GM19372 (cell line): Measurements from ENCODE around the gene CABLES1.

Experiments
- ATAC-seq: cut with Tn5 transposase; IDR thresholded peaks from one replicate; pipeline ENCODE4 v1.9.1; 2021; ENCODE audit warnings: mild to moderate bottlenecking, low read depth, moderate library complexity; ENCODE audit not compliant: unreplicated experiment

The CABLES1 gene

DNA sequence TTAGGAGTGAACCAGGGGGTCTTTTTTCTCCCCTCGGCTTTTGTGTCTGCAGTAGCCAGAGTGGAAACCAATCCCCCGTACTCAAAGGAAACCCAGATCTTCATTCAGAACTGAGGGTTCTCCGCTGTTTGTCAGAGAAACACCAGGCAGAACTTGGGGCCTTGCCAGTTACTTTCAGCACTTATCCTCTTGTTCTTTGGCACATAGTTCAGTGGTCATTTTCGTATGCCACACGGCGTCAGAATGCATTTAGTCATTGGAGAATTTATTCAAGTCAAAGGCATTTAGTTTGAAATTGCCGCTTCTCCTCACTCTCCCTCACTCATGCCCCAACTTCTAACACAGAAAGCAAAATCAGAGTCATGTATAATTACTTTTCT is 102.9 kb downstream of the CABLES1 start:
- ATAC-seq: no peak

DNA sequence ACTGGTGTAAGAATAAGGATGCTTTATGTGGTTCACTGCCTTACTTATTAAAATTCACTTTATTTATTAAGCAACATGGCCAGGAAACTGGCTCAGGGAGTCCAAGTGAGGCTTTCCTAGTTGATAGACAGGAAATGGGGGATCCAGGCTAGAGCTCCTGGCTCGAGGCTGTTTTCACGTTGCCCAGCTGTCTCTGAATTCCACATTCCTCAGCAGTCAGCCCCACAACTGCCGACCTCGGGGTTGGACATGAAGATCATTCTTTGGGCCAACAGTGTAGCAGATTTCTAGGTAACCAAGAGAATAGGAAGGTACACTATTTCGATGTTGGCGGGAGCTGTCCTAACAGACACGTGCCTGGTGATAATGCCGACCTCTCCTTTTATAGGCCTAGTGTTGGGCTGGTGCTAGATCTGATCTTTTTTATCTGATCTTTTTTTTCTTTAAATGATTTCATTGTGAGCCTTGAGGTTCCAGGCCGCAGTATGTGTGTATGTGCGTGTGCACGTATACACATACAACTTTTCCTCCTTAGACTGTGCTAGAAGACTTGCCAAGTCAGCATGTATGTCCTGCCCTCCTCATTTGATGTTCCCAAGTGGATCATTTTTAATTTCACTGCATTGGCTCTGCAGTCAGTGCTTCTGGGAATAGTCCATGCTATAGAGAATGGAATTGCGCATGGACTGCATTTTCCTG is 103.5 kb downstream of the CABLES1 start:
- no peak for ATAC-seq

DNA sequence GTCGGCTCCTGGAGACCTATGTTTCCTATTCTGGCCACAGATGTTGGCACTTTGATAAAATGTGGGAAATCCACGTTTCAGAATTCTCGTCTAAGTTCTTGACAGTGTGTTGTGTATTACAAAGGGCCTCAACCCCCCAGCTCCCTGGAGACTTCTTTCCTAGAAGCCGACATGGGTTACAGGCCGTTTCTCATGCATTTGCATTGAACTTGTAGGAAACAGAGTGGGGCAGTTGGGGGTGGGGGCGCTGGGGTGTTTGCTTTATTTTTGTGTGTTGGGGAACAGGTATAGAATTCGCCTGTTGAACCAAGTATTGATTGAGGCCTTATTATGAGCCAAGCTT is 104.0 kb downstream of the CABLES1 start:
- no peak for ATAC-seq

DNA sequence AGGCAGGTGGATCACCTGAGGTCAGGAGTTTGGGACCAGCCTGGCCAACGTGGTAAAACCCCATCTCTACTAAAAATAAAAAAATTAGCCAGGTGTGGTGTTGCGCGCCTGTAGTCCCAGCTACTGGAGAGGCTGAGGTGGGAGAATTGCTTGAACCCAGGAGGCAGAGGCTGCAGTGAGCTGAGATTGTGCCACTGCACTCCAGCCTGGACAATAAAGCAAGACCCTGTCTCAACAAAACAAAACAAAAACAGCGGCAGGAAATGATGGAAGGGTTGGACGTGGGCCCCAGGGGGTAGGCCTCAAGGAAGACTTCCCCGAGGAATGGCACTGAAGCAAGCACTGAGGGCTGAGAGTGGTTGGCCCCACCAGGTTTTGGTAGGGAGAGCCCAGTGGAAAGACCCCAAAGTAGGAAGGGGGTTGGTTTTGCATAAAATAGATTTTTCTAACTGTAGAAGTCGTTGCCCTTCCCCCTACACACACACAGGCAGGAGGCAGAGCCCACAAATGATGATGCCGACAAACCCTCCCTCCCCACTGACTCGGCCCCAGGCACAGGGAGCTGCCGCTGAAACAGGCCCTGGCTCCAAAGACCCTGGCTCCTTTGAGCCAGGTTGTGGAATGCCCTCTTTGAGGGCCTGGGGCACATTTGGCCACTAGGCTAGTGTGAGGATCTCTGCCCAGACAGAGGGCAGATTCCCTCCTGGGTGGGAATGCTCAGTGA is 104.8 kb downstream of the CABLES1 start:
- ATAC-seq: no peak

DNA sequence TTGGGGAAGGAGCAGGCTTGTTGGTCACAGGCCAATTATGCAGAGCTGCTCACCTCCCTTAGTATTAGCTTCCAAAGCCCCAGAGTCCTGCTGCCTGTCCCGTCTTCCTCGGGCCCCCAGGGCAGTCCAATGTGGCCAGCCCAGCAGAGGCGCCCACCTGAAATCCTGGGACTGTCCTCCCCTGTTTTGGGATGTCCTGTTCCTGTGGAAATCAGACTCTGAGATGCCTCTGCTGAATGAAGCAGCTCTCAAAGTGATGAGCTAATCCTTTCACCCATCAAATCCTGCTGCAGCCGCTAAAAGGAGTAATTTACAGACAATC is 105.3 kb downstream of the CABLES1 start:
- ATAC-seq: no peak

DNA sequence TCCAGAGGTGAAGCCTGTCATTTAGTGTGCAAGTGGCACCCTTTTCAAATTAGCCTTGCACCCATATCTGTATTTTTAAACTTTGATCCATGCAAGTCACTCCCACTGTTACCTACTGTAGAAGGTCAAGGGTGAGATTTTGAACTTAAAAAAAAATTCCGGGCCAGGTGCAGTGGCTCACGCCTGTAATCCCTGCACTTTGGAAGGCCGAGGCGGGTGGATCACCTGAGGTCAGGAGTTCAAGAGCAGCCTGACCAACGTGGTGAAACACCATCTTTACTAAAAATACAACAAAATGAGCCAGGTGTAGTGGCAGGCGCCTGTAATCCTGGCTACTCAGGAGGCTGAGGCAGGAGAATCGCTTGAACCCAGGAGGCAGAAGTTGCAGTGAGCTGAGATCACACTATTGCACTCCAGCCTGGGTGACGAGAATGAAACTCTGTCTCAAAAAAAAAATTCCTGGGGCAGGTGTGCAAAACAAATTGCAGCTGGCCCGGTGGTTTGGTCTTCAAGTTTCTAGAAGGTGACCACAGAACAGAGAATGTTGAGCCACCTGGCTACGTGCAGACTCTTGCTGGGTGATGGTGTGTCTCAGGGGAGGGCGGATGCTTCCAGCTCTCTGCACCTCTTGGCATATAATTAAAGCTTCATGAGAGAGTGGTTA is 106.7 kb downstream of the CABLES1 start:
- peak; percentile 87 for ATAC-seq

DNA sequence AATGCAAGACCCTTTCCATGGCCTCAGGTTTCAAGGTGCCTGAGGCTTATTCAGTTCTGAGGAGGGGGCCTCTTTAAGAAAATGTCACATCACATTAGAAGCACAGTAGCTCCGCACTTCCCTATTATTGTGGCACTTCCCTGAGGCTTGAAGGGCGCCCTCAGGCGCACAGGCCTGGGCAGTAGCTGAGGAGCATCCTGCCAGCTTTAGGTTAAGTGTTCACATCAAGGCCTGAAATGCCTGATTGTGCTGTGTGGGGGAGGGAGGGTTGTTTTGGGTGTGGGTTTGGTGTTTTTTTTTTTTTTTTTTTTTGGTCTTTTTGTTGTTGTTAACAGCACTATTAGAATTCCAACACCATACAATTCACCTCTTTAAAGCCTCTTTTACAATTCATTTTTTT is 107.9 kb downstream of the CABLES1 start:
- ATAC-seq: no peak

DNA sequence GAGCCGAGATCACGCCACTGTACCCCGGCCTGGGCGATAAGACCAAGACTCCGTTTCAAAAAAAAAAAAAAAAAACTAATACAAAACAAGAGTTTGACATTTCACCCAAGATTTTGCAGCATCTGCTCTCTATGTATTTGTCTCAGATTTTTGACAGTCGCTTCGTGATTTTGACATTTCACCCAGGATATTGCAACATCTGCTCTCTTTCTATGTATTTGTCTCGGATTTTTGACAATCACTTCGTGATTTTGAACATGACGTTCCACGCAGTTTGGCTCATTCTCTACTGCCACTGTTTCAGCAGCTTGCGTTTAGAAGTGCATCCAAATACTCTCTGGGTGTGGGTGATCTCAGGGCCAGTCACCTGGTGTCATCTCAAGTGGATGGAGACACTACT is 108.5 kb downstream of the CABLES1 start:
- no peak for ATAC-seq

DNA sequence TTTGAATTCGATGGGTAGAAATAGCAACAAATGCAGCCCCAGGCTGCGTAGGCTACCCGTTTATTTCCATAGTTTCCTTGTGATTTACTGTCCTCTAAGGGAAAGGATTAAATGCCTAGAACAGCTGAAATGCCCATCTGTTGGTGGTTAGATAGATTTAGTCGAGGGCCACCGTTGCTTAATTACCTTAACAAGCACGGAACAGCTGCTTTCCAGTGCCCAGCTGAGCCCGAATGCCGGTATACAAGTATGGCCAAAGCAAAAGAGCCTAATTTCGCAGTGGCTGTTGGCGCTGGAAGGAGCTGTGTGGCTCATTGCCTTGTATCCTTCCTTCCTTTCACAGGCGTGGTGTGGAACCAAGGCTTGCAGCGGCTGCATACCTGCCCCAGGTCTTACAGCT is 109.1 kb downstream of the CABLES1 start:
- ATAC-seq: no peak

DNA sequence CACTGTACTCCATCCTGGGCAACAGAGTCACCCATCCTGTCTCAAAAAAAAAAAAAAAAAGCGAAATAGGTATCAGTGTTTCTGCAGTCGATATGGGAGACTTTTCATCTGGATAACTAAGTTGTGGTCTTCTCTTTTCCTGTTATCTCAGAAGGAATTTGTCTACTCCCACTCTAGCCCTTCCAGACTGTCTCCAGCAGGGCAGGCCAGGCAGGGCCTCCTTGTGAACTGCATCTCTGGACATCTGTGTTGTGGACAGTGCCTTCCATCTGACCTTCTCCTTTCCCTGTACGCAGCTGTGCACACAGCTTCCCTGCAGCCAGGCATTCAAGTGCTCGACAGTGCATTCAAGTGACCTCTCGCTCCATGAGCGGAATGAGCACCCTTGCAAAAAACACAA is 110.2 kb downstream of the CABLES1 start:
- ATAC-seq: no peak

DNA sequence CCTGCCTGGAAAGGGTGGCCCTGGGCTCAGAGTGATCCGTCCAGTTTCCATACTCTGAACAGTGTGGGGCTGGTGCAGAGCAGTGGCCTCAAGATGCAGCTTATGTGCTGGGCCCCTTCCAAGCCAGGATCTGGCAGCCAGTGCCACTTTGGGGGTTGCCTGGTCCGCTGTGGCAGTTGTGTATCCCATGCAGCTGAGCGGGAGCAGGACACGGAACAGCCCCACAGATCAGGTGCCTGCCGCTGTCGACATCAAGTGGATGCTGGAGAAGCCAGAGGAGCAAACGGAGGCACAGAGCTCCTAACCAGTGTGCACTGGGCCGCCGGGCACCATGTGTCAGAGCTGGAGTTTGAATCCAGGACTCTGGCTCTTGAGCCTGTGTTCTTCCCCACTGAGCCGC is 112.0 kb downstream of the CABLES1 start:
- ATAC-seq: no peak

DNA sequence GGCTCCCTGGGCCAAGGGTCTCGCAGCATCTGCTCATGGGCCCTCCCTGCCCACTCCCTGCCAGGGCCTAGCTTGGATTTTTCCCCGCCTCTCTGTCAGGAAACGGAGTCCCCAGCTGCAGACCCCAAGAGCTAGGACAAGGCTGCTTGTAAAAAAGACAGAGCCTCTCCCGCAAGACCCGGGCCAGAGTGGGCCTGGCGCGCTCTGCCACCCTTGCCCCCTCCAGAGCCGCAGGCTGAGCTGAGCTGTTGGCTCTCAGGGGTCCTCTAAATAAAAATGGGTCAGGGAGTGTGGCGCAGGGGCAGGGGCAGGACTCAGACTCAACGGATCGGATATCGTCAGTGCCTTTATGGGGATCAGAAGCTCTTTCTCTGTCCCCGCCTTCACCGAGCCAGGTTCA is 112.6 kb downstream of the CABLES1 start:
- ATAC-seq: no peak

DNA sequence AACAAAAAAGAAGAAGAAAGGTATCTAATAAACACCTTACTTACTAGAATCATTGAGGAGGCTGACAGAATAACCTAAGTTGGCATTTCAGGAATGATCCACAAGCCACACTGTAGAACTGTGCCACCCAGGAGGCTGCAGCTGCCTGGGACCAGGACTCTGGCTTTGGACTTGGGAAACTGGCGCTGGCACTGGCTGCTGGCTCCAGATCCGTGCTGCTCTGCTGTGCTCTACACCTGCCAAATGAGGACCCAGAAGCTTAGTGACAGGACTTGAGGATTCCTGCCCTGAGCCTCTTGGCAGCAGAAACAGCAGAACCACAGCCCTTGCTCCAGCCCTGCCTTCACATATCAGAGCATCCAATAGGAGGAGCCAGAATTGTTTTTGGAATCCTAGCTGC is 113.5 kb downstream of the CABLES1 start:
- ATAC-seq: no peak

DNA sequence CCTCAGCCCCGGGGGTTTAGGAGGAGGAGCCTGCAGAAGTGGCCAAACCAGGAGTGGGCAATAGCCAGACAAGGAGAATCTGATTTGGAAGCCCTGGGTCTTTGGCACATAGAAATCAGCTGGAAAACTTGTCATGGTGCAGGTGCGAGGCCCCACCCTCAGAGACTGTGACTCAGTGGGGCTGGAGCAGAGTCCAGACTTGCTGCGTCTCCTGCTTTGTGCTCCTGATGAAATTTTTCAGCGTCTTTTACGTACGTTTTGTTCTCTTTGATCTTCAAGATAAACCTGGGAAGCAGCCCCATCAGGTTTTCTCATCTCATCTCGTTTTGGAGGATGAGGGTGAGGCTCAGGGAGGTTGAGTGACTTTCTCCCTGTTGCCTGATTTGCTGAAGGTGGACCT is 114.1 kb downstream of the CABLES1 start:
- no peak for ATAC-seq

DNA sequence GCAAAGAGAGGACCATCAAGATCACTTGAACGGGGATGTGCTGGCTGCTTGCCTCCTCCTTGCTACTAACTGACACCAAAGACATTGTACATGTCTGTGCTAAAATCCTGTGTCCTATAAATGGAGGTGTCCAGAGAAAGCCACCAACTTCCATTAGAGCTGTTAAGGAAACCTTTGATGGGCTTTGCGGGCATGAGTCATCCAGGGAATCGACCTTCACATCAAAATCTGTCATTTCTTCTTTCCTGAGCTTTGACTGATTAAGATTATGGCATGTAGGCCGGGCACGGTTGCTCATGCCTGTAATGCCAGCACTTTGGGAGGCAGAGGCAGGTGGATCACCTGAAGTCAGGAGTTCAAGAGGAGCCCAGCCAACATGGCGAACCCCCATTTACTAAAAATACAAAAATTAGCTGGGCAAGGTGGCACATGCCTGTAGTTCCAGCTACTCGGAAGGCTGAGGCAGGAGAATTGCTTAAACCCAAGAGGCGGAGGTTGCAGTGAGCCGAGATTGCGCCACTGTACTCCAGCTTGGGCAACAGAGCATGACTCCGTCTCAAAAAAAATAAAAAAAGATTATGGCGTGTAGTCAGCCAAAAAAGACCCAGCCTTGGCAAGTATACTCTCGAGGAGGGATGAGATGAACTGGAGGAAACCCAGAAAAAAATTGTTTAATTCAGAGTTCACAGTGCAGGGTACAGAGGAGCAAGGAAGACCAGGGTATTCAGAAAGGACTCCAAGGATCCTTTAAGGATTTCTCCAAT is 115.8 kb downstream of the CABLES1 start:
- no peak for ATAC-seq

DNA sequence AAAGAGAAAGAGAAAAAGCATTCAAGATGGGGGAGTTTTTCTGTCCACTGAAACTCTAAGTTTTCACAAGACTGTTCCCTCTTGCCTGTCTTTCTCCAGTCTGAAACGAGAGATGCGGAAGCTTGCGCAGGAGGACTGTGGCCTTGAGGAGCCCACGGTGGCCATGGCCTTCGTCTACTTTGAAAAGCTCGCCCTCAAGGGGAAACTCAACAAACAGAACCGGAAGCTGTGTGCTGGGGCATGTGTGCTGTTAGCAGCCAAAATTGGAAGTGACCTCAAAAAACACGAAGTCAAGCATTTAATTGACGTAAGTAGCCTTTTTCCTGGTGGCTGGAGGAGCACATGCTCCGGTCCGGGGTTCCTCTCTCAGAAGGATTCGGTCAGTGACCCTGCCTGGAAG is 118.3 kb downstream of the CABLES1 start:
- ATAC-seq: no peak

DNA sequence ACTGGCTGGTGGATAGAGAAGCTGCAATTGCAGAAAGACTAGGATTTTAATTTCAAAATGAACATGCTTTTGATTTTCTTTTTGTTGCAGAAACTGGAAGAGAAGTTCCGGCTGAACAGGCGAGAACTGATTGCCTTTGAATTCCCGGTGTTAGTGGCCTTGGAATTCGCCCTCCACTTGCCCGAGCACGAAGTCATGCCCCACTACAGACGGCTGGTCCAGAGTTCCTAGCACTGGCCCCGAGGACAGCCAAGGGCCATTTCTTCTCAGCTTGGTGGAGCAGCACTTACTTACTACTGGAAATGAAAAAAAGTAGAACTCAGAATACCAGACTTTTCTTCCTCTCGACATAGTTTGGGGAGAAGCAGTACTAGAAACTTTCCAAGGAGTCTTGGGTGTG is 121.9 kb downstream of the CABLES1 start:
- ATAC-seq: no peak

DNA sequence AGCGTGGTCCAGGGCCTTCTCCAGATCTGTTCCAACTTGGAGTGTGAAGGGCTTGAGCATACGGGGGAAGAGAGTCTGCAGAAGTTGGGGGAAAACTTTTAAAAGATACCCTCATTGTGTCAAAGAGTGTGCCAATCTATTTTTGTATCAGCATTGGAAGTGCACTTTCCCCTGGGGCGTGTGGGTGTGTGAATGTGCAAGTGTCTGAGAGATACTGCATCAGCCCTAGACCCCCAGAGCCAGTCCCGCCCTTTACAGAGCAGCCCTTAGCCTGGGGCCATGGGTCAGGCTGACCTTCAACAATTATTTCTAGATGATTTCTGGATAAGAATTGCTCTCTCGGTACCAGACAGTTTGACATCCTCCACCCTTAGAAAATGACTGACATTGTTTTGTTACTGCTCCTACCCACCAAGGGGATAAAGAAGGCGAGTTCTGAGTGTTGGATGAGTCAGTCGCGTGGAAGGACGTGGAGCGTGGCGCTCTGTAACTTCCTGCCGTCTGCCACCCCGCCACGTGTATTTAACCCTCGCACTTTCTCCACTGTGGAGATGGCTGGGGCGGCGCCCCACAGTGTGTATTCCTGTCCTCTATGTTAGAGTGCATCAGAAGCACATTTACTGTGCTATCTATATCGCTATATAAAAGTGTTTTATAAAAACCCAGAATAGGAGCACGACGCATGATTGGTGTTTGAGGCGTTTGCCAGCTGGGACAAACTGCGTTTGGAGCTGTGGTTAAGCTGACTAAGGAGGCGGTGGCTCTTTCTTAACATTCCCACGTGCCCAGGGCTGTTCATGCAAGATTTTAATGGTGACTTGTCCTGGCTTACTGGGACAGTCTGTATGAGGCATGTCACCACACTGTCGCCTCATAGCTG is 122.6 kb downstream of the CABLES1 start:
- no peak for ATAC-seq

DNA sequence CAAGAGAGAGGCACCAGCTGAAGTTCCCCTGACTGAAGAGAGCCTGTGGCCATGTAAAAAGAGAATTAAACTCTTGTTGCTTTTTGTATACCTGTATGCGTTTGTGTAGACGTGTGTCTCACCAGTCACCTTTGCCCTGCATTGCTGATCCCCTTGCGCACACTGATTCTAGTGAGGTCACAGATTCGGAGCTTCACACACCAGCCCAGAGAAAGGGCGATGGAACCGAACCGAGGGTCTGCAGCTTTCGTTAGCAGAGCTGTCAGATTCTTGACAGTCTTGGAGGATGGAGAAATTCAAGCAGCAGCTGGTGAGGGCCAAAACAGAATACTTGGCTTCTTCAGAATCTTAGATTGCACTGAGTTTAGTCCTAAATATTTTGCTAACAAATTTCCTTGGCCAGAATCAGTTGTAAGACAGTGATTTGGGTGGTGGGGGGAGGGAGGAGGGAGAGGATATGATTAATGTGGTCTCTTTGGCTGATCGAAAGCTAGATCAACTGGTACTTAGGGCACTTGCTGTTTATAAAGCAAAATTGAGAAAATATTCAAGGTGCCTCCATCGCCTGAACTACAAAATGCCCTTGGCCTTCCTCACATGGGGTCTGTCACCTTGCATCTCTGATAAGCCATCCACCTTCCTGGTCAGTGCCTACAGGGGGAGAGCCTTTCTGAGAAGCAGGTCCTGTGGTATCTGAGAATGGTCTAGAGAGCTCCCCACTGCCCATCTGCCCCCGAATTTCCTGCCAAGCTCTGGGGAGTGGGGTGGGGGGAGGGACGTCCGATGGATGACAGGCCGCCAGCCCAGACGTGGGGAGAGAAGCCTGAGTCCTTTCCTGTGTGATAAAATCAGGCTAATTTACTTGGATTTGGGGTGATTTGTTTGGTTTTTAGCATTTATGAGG is 123.5 kb downstream of the CABLES1 start:
- no peak for ATAC-seq
